IPS-NIHi7 (cell line): ENCODE results near the gene TEX36.
"Not testable (repeated sequence)": the region's sequence is repeated elsewhere in the genome, so short reads cannot be mapped to it uniquely, and the experiment has no call there.

Source experiments
- DNase-seq: peaks from one replicate; pipeline ENCODE4 v3.0.0; 2012; ENCODE audit warnings: mixed read lengths; ENCODE audit errors: extremely low spot score

Gene TEX36

GRCh38 chr10:125631806-125632205, 51.2 kb downstream of the TEX36 start:
- DNase-seq, result no peak

- DNase-seq, result no peak
These were observed 53.1 kb downstream of the TEX36 start for GRCh38 chr10:125629758-125630376.

- no peak for DNase-seq
These were observed 54.6 kb downstream of the TEX36 start for GRCh38 chr10:125628104-125629049.

GRCh38 chr10:125627646-125628045, 55.3 kb downstream of the TEX36 start:
- no peak for DNase-seq

GRCh38 chr10:125626671-125627070, 56.3 kb downstream of the TEX36 start:
- no peak for DNase-seq

GRCh38 chr10:125625586-125625985, 57.4 kb downstream of the TEX36 start:
- DNase-seq, result no peak

- DNase-seq, result no peak
These were observed 58.2 kb downstream of the TEX36 start for GRCh38 chr10:125624800-125625199.

- DNase-seq, result no peak
These were observed 61.9 kb downstream of the TEX36 start for GRCh38 chr10:125621052-125621451.

- DNase-seq, result no peak
These were observed 62.6 kb downstream of the TEX36 start for GRCh38 chr10:125620401-125620800.

- not testable (repeated sequence) for DNase-seq
These were observed 69.9 kb downstream of the TEX36 start for GRCh38 chr10:125613062-125613461.

- DNase-seq, result no peak
These were observed 71.2 kb downstream of the TEX36 start for GRCh38 chr10:125611756-125612155.

- no peak for DNase-seq
These were observed 71.7 kb downstream of the TEX36 start for GRCh38 chr10:125611216-125611615.

- no peak for DNase-seq
These were observed 73.1 kb downstream of the TEX36 start for GRCh38 chr10:125609859-125610258.

- DNase-seq, result no peak
These were observed 74.5 kb downstream of the TEX36 start for GRCh38 chr10:125608474-125608873.

- DNase-seq, result no peak
These were observed 75.2 kb downstream of the TEX36 start for GRCh38 chr10:125607689-125608290.

GRCh38 chr10:125606414-125607010, 76.5 kb downstream of the TEX36 start:
- no peak for DNase-seq
